ENCODE measurements around the gene NAPA. TPM values are rescaled to one million over a fixed set of nuclear protein-coding genes. Genes with fewer than 3 reads are reported as not detected.

The NAPA gene
- total RNA-seq, 4 donors from 2014 or later, result 127 to 272 (median 212) TPM

DNA sequence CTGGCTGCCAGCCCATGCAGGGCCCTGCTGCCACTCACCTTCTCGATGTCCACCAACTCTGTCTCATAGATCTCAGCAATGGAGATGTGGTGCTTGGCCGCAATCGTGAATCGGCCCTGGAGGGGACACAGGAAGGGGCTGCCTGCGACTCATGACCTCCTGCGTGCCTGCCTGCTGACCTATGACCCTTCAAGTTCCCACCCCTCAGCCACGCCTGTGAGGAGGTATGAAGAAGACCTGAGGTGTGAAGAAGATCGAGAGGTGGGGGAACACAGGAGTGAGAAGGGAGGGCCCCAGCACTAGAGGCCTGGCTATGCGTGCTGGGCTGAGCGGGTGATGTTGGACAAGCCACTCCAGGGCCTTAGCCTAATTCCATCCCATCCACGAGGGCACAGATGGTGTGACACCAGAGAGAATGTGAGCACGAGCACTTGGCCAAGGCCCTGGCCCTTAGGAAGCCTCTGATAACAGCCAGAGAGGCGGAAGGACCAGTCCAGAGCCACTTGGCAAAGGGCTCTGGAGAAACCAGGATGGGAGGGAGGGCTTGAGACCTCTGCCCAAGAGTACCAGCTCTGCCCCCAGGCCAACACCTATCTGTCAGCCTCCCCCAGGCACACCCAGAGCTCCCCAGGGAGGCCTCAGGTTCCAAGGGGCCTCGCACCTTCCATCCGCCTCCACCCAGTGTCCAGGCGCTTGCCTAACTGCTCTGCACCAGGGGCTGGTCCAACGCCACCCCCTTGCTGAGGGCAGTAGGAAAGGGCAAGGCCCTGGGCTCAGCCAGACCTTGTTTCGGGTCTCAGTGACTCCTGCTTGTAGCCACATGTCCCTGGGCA is 21.3 kb downstream of the NAPA start:
- in situ Hi-C loops (cut with MboI; ENCODE audit: low sequenced_read_pairs in 4 of 4), result no loop called here
- peaks cover 10 to 25% of the 10 kb centered on the region in 2 donors for H3K4me1 ChIP-seq
- H3K27ac ChIP-seq, result no peak overlapping the region

DNA sequence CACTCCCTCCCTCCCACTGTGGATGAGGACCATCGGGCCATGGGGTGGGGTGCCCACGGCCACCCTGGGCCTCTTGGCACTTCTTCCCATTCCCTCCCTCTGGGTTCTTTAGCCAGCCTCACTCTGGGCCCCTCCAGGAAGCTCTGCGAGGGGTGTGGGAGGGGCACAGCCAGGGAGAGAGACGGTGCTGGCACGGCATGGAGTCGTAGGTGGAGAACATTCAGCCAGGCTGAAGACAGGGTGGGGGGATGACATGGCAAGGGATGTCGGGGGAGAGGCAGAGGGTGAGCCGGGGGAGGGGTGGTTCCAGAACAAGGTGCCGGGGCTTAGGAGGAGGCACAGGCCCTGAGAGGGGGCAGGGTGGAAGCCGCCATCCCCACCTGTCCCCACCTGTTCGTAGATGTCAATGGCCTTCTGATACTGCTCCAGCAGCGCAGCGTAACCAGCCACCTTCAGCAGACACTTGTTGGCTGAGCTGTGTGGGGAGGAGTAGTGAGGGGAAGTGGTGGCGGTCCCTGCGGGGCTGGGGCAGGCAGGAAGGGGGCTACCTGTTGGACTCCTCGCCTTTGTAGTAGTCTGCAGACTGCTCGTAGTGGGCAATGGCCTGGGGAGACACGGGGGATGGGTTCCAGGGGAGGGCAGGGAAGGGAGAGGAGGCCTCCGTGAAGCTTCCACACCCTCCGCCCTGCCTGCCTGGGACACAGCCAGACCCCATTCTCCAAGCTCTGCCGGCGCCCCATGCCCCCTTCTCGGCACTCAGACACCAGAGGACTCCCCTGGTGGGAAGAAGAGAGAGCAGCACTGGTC is 22.1 kb downstream of the NAPA start:
- intact Hi-C loops (cut with DNase I; ENCODE audit: low total_unique reads), result no loop called here

More for the DNA sequence above, 21.3 kb downstream of the NAPA start:
- no peak for TF ChIP-seq POLR2A (IDR thresholded peaks at IDR 0.05)
- TF ChIP-seq, protein P1, sequence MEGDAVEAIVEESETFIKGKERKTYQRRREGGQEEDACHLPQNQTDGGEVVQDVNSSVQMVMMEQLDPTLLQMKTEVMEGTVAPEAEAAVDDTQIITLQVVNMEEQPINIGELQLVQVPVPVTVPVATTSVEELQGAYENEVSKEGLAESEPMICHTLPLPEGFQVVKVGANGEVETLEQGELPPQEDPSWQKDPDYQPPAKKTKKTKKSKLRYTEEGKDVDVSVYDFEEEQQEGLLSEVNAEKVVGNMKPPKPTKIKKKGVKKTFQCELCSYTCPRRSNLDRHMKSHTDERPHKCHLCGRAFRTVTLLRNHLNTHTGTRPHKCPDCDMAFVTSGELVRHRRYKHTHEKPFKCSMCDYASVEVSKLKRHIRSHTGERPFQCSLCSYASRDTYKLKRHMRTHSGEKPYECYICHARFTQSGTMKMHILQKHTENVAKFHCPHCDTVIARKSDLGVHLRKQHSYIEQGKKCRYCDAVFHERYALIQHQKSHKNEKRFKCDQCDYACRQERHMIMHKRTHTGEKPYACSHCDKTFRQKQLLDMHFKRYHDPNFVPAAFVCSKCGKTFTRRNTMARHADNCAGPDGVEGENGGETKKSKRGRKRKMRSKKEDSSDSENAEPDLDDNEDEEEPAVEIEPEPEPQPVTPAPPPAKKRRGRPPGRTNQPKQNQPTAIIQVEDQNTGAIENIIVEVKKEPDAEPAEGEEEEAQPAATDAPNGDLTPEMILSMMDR (IDR thresholded peaks at IDR 0.05 in 4 of 5, conservative IDR thresholded peaks at IDR 0.05 in 1 of 5), result no peak
- Histone ChIP-seq H3K36me3 (peaks cover 0 to 57% of the 10 kb centered on the region in 2 donors), H3K27me3 (no peaks in the 10 kb centered on the region), H3K9me3 (no peaks in the 10 kb centered on the region), H3K4me3 (no peak overlapping the region)
- DNase-seq (no peak), ATAC-seq (no peak)
- intact Hi-C loops (cut with DNase I; ENCODE audit: low total_unique reads), result no loop called here

DNA sequence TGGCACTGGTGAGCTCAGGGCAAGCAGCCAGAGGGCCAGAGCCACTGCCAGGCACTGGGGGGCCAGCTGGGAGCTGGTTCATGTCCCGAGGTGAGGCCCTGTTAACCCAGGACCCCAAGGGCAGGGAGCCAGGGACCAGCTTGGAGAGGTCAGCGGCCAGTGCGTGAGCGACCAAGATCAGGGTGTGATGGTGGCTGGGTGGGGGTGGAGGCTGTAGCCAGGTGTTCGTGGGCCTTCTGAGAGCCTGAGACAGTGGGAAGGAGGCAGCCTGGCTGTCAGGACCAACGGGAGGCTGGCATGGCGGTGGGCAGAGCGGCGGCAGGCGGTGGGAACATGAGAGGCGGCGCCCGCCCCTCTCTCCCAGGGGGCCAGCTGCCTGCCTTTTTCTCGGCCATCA is 22.7 kb downstream of the NAPA start:
- TF ChIP-seq, protein P1 (IDR thresholded peaks at IDR 0.05 in 4 of 5, conservative IDR thresholded peaks at IDR 0.05 in 1 of 5), result no peak
- TF ChIP-seq POLR2A (IDR thresholded peaks at IDR 0.05), result no peak
- no peak overlapping the region for H3K4me3 ChIP-seq
- peaks cover 0 to 68% of the 10 kb centered on the region in 2 donors for H3K36me3 ChIP-seq
- H3K9me3 ChIP-seq, result no peaks in the 10 kb centered on the region
- DNase-seq, result no peak
- H3K27ac ChIP-seq, result no peak overlapping the region
- intact Hi-C loops (cut with DNase I; ENCODE audit: low total_unique reads) (no loop called here), in situ Hi-C loops (cut with MboI; ENCODE audit: low sequenced_read_pairs in 4 of 4) (no loop called here)
- peaks cover 0 to 13% of the 10 kb centered on the region in 2 donors for H3K4me1 ChIP-seq
- no peaks in the 10 kb centered on the region for H3K27me3 ChIP-seq
- ATAC-seq, result no peak

More for the DNA sequence above, 22.1 kb downstream of the NAPA start:
- TF ChIP-seq POLR2A (IDR thresholded peaks at IDR 0.05), result no peak
- Histone ChIP-seq H3K4me1 (peaks cover 4 to 19% of the 10 kb centered on the region in 2 donors), H3K27me3 (no peaks in the 10 kb centered on the region), H3K36me3 (peaks cover 0 to 64% of the 10 kb centered on the region in 2 donors), H3K27ac (no peak overlapping the region), H3K9me3 (no peaks in the 10 kb centered on the region), H3K4me3 (no peak overlapping the region)
- ATAC-seq (no peak), DNase-seq (no peak)
- in situ Hi-C loops (cut with MboI; ENCODE audit: low sequenced_read_pairs in 4 of 4), result no loop called here

DNA sequence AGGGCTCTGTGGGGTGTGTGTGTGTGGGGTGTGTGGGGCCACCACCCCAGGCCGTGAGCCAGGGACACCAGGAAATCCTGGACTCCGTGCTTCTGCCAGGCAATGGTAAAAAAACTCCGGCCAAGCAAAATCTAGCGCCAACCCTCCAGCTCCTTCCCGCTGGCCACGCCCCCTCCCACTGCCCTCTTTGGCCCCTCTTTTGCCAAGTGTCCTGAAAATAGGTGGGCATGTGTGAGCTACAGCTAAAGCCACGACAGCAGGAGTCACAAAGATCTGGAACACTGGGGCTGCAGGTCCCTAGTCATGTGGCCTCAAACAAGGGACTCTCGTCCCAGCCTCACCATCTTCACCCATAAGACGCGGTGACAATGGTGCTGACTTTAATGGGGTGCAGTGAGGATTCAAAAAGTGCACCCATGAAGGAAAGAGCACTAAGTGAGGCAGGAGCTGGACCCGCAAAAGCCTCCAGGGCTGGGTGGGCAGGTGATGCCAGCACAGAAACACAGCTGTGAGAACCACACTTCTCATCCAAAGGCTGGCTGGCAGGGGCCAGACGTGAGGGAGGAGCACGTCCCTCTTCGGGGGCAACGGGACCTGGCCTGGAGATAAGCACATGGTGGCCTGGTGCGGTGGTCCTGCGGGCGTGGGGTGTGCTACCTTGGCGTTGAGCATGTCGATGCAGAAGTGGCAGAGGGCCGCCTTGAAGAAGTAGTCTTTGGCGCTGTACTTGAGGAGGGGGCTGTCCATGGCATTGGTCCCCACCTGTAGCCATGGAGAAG is 23.3 kb downstream of the NAPA start:
- in situ Hi-C loops (cut with MboI; ENCODE audit: low sequenced_read_pairs in 4 of 4) (no loop called here), intact Hi-C loops (cut with DNase I; ENCODE audit: low total_unique reads) (no loop called here)
- Histone ChIP-seq H3K27ac (no peak overlapping the region), H3K4me1 (peaks cover 0 to 8% of the 10 kb centered on the region in 2 donors), H3K27me3 (no peaks in the 10 kb centered on the region), H3K36me3 (peaks cover 0 to 68% of the 10 kb centered on the region in 2 donors), H3K9me3 (no peaks in the 10 kb centered on the region), H3K4me3 (no peak overlapping the region)
- no peak for DNase-seq
- TF ChIP-seq, protein P1 (IDR thresholded peaks at IDR 0.05 in 4 of 5, conservative IDR thresholded peaks at IDR 0.05 in 1 of 5), result no peak
- TF ChIP-seq POLR2A (IDR thresholded peaks at IDR 0.05), result no peak
- no peak for ATAC-seq
